GM23248 (cell line): ENCODE results near the gene UBASH3A.

Experiments
- EZH2 ChIP-seq: fragments of 200-600 bp; sonication (generic); IDR thresholded peaks from 2 replicates; pipeline ENCODE4 v1.6.1; 2018; ENCODE audit warnings: antibody characterized with exemption, mild to moderate bottlenecking; ENCODE audit not compliant: insufficient read depth, poor library complexity, severe bottlenecking
- EZH2phosphoT487 ChIP-seq: fragments of 200-600 bp; sonication (generic); IDR thresholded peaks from 2 replicates; pipeline ENCODE4 v1.6.1; 2018; ENCODE audit warnings: antibody characterized with exemption, moderate library complexity, mild to moderate bottlenecking, low read depth; ENCODE audit not compliant: insufficient read depth

- no peak for TF ChIP-seq EZH2phosphoT487
- TF ChIP-seq EZH2, result no peak
Observed at GRCh38 chr21:42369821-42370220, 33.9 kb upstream of the UBASH3A start.
